Panc1 (cell line): ENCODE results near the gene KRTAP12-3. TPM values are rescaled to one million over a fixed set of nuclear protein-coding genes. Genes with fewer than 3 reads are reported as not detected.

ENCODE experiments used
- ATAC-seq: fragments of 200-7000 bp; cut with Tn5 transposase; 2 replicates; pipeline ENCODE4 v1.9.1; 2020; ENCODE audit warnings: mild to moderate bottlenecking, moderate library complexity
- BruUV-seq: library from RNA; stranded (reverse); fragments of 400-500 nt; replicated peaks from 2 replicates; lab custom pipeline; 2021; lab: Mats Ljungman, UMichigan
- CTCF ChIA-PET: fragments of 300-600 bp; sonication (Branson Sonifier 250); formaldehyde crosslinking; loops from one replicate; lab custom pipeline; 2022; ENCODE audit warnings: antibody characterized with exemption; lab: Charles Lee
- POLR2A ChIA-PET: fragments of 300-600 bp; sonication (Branson Sonifier 250); formaldehyde crosslinking; loops from one replicate; lab custom pipeline; 2022; ENCODE audit warnings: antibody characterized with exemption; lab: Charles Lee
- DNase-seq: peaks from one replicate; pipeline ENCODE4 v3.0.0-alpha.2; 2010; ENCODE audit warnings: low read depth, low spot score
- H3K27ac ChIP-seq: 2 replicates; pipeline ENCODE4 v1.5.1; 2011; ENCODE audit warnings: mild to moderate bottlenecking, low read length, inconsistent platforms
- H3K27me3 ChIP-seq: fragments of 200-500 bp; sonication (Bioruptor generic); 2 replicates; pipeline ENCODE4 v1.6.0; 2014; ENCODE audit warnings: low read length, inconsistent platforms; ENCODE audit not compliant: control insufficient read depth, insufficient read depth
- H3K36me3 ChIP-seq: fragments of 200-500 bp; sonication (Bioruptor generic); 2 replicates; pipeline ENCODE4 v1.5.1; 2014; ENCODE audit warnings: inconsistent platforms, mild to moderate bottlenecking, low read length, moderate library complexity; ENCODE audit not compliant: control insufficient read depth, insufficient read depth
- H3K4me1 ChIP-seq: 2 replicates; pipeline ENCODE4 v1.5.1; 2011; ENCODE audit warnings: inconsistent platforms, mild to moderate bottlenecking, low read length, moderate library complexity; ENCODE audit not compliant: control insufficient read depth, insufficient read depth
- H3K4me3 ChIP-seq, 2 experiments: 2 replicates each; pipeline ENCODE4 v1.5.1; 2011 to 2012; ENCODE audit warnings: low read depth in 2 of 2, low read length in 2 of 2, mild to moderate bottlenecking in 2 of 2, inconsistent platforms in 1 of 2, moderate library complexity in 1 of 2
- H3K9me3 ChIP-seq: fragments of 200-500 bp; sonication (Bioruptor generic); 2 replicates; pipeline ENCODE4 v1.5.1; 2014; ENCODE audit warnings: low read depth, mild to moderate bottlenecking, inconsistent platforms, low read length, moderate library complexity; ENCODE audit not compliant: control insufficient read depth, insufficient read depth
- CTCF ChIP-seq: fragments of 450-650 bp; IDR thresholded peaks from 2 replicates; pipeline ENCODE4 v1.5.1; 2017; ENCODE audit warnings: mild to moderate bottlenecking
- POLR2AphosphoS5 ChIP-seq: IDR thresholded peaks from 2 replicates; pipeline ENCODE4 v1.6.1; 2012; ENCODE audit warnings: mild to moderate bottlenecking, low read depth, low read length, moderate library complexity
- SIN3A ChIP-seq: IDR thresholded peaks from 2 replicates; pipeline ENCODE4 v1.6.1; 2012; ENCODE audit warnings: low read depth, mild to moderate bottlenecking, low read length, moderate library complexity, borderline replicate concordance; ENCODE audit not compliant: insufficient read depth
- TCF7L2 ChIP-seq: IDR thresholded peaks from 2 replicates; pipeline ENCODE4 v1.6.1; 2011; ENCODE audit warnings: mild to moderate bottlenecking, low read depth, low read length, inconsistent platforms
- in situ Hi-C: cut with HindIII; loops from 2 replicates; pipeline ENCODE4 v1.10.0; 2016; ENCODE audit warnings: low sequenced_read_pairs, low pct_unique_long_range_greater_than_20kb
- intact Hi-C: fragments of 100-400 bp; cut with micrococcal nuclease; formaldehyde crosslinking; loops from one replicate; pipeline ENCODE4 v1.10.0; 2022; ENCODE audit not compliant: unreplicated experiment
- total RNA-seq: library from RNA; stranded (reverse); gene quantifications from one replicate; pipeline ENCODE4 v1.2.1, GENCODE V29; 2021; ENCODE audit not compliant: unreplicated experiment
- TF ChIP-seq, protein P1 (sequence below), 2 experiments: IDR thresholded peaks; 2 replicates each; pipeline ENCODE4 v1.6.1; 2011 to 2012; ENCODE audit warnings: low read depth in 2 of 2, control low read depth in 1 of 2, low read length in 1 of 2, mild to moderate bottlenecking in 1 of 2, moderate library complexity in 1 of 2; ENCODE audit not compliant: insufficient read depth in 1 of 2

The KRTAP12-3 gene
- total RNA-seq, 1 experiment from 2014 or later, result not detected

DNA sequence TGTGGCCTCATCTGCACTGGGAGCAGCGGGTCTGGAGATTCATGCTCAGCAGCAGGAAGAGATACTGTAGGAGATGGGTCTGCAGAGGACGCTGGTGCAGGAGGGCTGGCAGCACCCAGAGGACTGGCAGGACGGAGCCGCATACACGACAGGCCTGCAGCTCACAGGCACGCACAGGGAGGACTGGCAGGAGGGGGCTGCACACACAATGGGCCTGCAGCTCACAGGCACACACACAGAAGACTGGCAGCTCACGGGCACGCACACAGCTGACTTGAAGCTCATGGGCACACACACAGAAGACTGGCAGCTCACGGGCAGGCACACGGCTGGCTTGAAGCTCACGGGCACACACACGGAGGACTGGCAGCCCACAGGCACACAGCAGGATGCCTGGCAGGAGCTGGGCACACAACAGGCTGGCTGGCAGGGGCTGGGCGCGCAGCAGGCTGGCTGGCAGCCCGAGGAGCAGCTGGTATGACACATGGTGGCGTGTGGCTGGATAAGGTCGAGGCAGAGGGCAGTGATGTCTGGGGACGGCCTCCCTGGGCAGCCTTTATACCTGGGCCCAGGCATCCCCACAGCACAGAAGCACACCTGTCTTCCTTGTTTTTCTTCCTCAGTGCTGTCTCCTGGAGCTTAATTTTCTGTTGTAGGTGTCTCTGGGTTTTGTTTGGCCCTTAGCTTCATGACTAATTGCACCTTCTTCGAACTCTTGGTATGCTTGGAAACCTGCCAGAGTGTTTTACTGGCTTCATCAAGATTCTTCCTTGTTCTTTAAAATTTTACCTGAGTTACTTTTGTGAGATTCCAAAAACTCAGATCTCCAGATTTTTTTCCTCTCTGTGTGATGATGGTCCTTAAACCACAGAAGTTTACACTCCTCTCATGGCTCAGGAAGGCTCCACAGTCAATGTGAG, 8.9 kb downstream of the KRTAP12-3 start, which contains the start of gene KRTAP12-2:
KRTAP12-2 (minus strand) TSS at position 527 of the 920 bp plus-strand sequence; CDS start at position 486, 41 bp downstream.
- ChIA-PET POLR2A (no interaction called here), CTCF (no interaction called here)
- H3K4me1 ChIP-seq, result no peaks in the 10 kb centered on the region
- H3K27me3 ChIP-seq, result no peaks in the 10 kb centered on the region
- H3K27ac ChIP-seq, result no peak within 1 kb of the TSS
- intact Hi-C loops (no loop called here), in situ Hi-C loops (no loop called here)
- H3K4me3 ChIP-seq, result no peak within 1 kb of the TSS
- no peak for ATAC-seq
- no peaks in the 10 kb centered on the region for H3K36me3 ChIP-seq
- no peak for DNase-seq
- H3K9me3 ChIP-seq, result no peaks in the 10 kb centered on the region
- TF ChIP-seq SIN3A (no peak), CTCF (no peak), TCF7L2 (no peak), POLR2AphosphoS5 (no peak)
- TF ChIP-seq, protein P1, sequence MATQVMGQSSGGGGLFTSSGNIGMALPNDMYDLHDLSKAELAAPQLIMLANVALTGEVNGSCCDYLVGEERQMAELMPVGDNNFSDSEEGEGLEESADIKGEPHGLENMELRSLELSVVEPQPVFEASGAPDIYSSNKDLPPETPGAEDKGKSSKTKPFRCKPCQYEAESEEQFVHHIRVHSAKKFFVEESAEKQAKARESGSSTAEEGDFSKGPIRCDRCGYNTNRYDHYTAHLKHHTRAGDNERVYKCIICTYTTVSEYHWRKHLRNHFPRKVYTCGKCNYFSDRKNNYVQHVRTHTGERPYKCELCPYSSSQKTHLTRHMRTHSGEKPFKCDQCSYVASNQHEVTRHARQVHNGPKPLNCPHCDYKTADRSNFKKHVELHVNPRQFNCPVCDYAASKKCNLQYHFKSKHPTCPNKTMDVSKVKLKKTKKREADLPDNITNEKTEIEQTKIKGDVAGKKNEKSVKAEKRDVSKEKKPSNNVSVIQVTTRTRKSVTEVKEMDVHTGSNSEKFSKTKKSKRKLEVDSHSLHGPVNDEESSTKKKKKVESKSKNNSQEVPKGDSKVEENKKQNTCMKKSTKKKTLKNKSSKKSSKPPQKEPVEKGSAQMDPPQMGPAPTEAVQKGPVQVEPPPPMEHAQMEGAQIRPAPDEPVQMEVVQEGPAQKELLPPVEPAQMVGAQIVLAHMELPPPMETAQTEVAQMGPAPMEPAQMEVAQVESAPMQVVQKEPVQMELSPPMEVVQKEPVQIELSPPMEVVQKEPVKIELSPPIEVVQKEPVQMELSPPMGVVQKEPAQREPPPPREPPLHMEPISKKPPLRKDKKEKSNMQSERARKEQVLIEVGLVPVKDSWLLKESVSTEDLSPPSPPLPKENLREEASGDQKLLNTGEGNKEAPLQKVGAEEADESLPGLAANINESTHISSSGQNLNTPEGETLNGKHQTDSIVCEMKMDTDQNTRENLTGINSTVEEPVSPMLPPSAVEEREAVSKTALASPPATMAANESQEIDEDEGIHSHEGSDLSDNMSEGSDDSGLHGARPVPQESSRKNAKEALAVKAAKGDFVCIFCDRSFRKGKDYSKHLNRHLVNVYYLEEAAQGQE (IDR thresholded peaks at IDR 0.05; ENCODE audit: insufficient read depth in 1 of 2, low read depth in 2 of 2, low read length in 1 of 2), result no peak
- no TSS peak for BruUV-seq

DNA sequence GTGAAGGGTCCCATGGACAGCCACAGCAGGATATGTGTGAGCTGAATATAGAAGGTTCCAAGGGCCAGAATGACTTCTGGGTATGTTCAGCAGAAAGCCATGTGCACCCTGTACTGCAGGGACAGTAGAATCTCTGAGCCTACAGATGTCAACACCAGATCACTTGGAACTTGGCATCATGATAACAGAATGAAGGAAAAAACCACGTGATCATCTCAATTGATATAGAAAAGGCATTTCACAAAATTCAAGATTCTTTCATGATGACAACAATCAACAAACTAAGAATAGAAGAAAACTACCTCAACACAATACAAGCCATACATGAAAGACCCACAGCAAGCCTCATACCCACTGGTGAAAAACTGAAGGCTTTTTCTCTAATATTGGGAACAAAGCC, 9.9 kb downstream of the KRTAP12-3 start:
- Histone ChIP-seq H3K4me1 (no peaks in the 10 kb centered on the region), H3K27me3 (no peaks in the 10 kb centered on the region), H3K27ac (no peak overlapping the region), H3K4me3 (no peak overlapping the region), H3K9me3 (no peaks in the 10 kb centered on the region), H3K36me3 (no peaks in the 10 kb centered on the region)
- DNase-seq (no peak), ATAC-seq (no peak)
- no TSS peak for BruUV-seq
- in situ Hi-C loops (no loop called here), intact Hi-C loops (no loop called here)
- CTCF ChIA-PET, result no interaction called here
- POLR2A ChIA-PET, result no interaction called here
- TF ChIP-seq CTCF, result no peak
- no peak for TF ChIP-seq SIN3A
- no peak for TF ChIP-seq POLR2AphosphoS5
- TF ChIP-seq, protein P1 (IDR thresholded peaks at IDR 0.05; ENCODE audit: insufficient read depth in 1 of 2, low read depth in 2 of 2, low read length in 1 of 2), result no peak
- TF ChIP-seq TCF7L2, result no peak
